Right hindlimb (tissue), 1 donor: ENCODE results near the gene GNB1L.
A peak's percentile ranks its signal among the peaks of the same experiment; 100 is the strongest.

Experiments used
- DNase-seq: peaks from one replicate; pipeline ENCODE4 v3.0.0-alpha.2; 2018

The GNB1L gene

GRCh38 chr22:19875531-19876313 lies 21.0 kb upstream of the GNB1L start:
- no peak for DNase-seq

- peak; percentile 22 for DNase-seq
These were observed 20.4 kb upstream of the GNB1L start for GRCh38 chr22:19875061-19875530.

GRCh38 chr22:19874307-19875060 lies 19.8 kb upstream of the GNB1L start:
- peak; percentile 59 for DNase-seq

GRCh38 chr22:19873960-19874306 lies 19.3 kb upstream of the GNB1L start:
- DNase-seq: no peak

- DNase-seq: peak; percentile 13
These were observed 18.7 kb upstream of the GNB1L start for GRCh38 chr22:19873138-19873959.

- DNase-seq: peak; percentile 17
These were observed 18.1 kb upstream of the GNB1L start for GRCh38 chr22:19872779-19873137.

- DNase-seq: peak; percentile 15
These were observed 17.4 kb upstream of the GNB1L start for GRCh38 chr22:19871845-19872778.

- DNase-seq: peak; percentile 18
These were observed 16.6 kb upstream of the GNB1L start for GRCh38 chr22:19871023-19871844.

GRCh38 chr22:19870153-19871022 lies 15.7 kb upstream of the GNB1L start:
- peak; percentile 19 for DNase-seq

GRCh38 chr22:19869497-19870152 lies 15.0 kb upstream of the GNB1L start:
- no peak for DNase-seq

- peak; percentile 29 for DNase-seq
These were observed 14.2 kb upstream of the GNB1L start for GRCh38 chr22:19868773-19869471.

GRCh38 chr22:19868333-19868732 lies 13.7 kb upstream of the GNB1L start:
- DNase-seq: no peak

- no peak for DNase-seq
These were observed 12.9 kb upstream of the GNB1L start for GRCh38 chr22:19867617-19868016.

GRCh38 chr22:19866665-19867009 lies 12.0 kb upstream of the GNB1L start:
- DNase-seq: no peak

GRCh38 chr22:19865141-19865829 lies 10.6 kb upstream of the GNB1L start:
- no peak for DNase-seq

- DNase-seq: no peak
These were observed 9.9 kb upstream of the GNB1L start for GRCh38 chr22:19864538-19865106.

- no peak for DNase-seq
These were observed 8.9 kb upstream of the GNB1L start for GRCh38 chr22:19863571-19863970.

- no peak for DNase-seq
These were observed 8.1 kb upstream of the GNB1L start for GRCh38 chr22:19862619-19863246.
